MM.1S (cell line): ENCODE measurements around the gene ELF2.

Source experiments
- EZH2 ChIP-seq: fragments of 300-600 bp; sonication (generic); optimal IDR thresholded peaks from 2 replicates; pipeline ENCODE3; 2017; ENCODE audit warnings: low read depth, mild to moderate bottlenecking, antibody characterized with exemption, low read length, mixed read lengths
- EZH2phosphoT487 ChIP-seq: fragments of 300-600 bp; sonication (generic); IDR thresholded peaks from 2 replicates; pipeline ENCODE4 v1.6.1; 2018; ENCODE audit warnings: antibody characterized with exemption, low read length
- TF ChIP-seq, protein P1 (sequence below): fragments of 300-600 bp; sonication (generic); IDR thresholded peaks from 2 replicates; pipeline ENCODE4 v1.5.1; 2016; ENCODE audit warnings: antibody characterized with exemption, low read length, mixed read lengths

- TF ChIP-seq, protein P1, sequence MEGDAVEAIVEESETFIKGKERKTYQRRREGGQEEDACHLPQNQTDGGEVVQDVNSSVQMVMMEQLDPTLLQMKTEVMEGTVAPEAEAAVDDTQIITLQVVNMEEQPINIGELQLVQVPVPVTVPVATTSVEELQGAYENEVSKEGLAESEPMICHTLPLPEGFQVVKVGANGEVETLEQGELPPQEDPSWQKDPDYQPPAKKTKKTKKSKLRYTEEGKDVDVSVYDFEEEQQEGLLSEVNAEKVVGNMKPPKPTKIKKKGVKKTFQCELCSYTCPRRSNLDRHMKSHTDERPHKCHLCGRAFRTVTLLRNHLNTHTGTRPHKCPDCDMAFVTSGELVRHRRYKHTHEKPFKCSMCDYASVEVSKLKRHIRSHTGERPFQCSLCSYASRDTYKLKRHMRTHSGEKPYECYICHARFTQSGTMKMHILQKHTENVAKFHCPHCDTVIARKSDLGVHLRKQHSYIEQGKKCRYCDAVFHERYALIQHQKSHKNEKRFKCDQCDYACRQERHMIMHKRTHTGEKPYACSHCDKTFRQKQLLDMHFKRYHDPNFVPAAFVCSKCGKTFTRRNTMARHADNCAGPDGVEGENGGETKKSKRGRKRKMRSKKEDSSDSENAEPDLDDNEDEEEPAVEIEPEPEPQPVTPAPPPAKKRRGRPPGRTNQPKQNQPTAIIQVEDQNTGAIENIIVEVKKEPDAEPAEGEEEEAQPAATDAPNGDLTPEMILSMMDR, result no peak
- TF ChIP-seq EZH2 (no peak), EZH2phosphoT487 (no peak)
Observed at GRCh38 chr4:139176302-139177048, 543 bp downstream of the ELF2 start.
